Measurements from ENCODE around the gene BICD2. TPM values are rescaled to one million over a fixed set of nuclear protein-coding genes. Genes with fewer than 3 reads are reported as not detected.

Gene BICD2
- total RNA-seq, 4 donors from 2014 or later, result 135 to 201 (median 153) TPM

GRCh38 chr9:92666912-92667532 lies 97.6 kb downstream of the BICD2 start:
- H3K36me3 ChIP-seq, result peaks cover 9% of the 10 kb centered on the region
- H3K4me1 ChIP-seq, result peaks cover 72% of the 10 kb centered on the region
- no peaks in the 10 kb centered on the region for H3K27me3 ChIP-seq
- no peak for TF ChIP-seq POLR2A (IDR thresholded peaks at IDR 0.05)
- TF ChIP-seq, protein P1, sequence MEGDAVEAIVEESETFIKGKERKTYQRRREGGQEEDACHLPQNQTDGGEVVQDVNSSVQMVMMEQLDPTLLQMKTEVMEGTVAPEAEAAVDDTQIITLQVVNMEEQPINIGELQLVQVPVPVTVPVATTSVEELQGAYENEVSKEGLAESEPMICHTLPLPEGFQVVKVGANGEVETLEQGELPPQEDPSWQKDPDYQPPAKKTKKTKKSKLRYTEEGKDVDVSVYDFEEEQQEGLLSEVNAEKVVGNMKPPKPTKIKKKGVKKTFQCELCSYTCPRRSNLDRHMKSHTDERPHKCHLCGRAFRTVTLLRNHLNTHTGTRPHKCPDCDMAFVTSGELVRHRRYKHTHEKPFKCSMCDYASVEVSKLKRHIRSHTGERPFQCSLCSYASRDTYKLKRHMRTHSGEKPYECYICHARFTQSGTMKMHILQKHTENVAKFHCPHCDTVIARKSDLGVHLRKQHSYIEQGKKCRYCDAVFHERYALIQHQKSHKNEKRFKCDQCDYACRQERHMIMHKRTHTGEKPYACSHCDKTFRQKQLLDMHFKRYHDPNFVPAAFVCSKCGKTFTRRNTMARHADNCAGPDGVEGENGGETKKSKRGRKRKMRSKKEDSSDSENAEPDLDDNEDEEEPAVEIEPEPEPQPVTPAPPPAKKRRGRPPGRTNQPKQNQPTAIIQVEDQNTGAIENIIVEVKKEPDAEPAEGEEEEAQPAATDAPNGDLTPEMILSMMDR (IDR thresholded peaks at IDR 0.05), result no peak
- TF ChIP-seq POLR2AphosphoS5 (IDR thresholded peaks at IDR 0.05), result no peak
- no peak for TF ChIP-seq EP300 (IDR thresholded peaks at IDR 0.05)
- peak; percentile 26 to 43 for DNase-seq (ENCODE audit: low spot score in 2 of 2)
- no peak overlapping the region for H3K4me3 ChIP-seq
- peak overlapping the region; percentile 97 for H3K27ac ChIP-seq
- no peaks in the 10 kb centered on the region for H3K9me3 ChIP-seq
- 72% methylated on average over 8 of the region's 8 CpGs for WGBS

- Histone ChIP-seq H3K4me3 (peak overlapping the region; percentile 22), H3K4me1 (peaks cover 72% of the 10 kb centered on the region), H3K36me3 (peaks cover 9% of the 10 kb centered on the region), H3K27ac (peak overlapping the region; percentile 97), H3K9me3 (no peaks in the 10 kb centered on the region), H3K27me3 (no peaks in the 10 kb centered on the region)
- DNase-seq (ENCODE audit: low spot score in 2 of 2), result peak; percentile 61 to 74
- no peak for TF ChIP-seq POLR2A (IDR thresholded peaks at IDR 0.05)
- TF ChIP-seq, protein P1 (IDR thresholded peaks at IDR 0.05), result no peak
- TF ChIP-seq EP300 (IDR thresholded peaks at IDR 0.05), result no peak
- no peak for TF ChIP-seq POLR2AphosphoS5 (IDR thresholded peaks at IDR 0.05)
- WGBS, result 65% methylated on average over 6 of the region's 6 CpGs
Measured at GRCh38 chr9:92666236-92666635, 98.4 kb downstream of the BICD2 start.

- Histone ChIP-seq H3K9me3 (no peaks in the 10 kb centered on the region), H3K36me3 (peaks cover 9% of the 10 kb centered on the region), H3K4me1 (peaks cover 75% of the 10 kb centered on the region), H3K27me3 (no peaks in the 10 kb centered on the region), H3K4me3 (peak overlapping the region; percentile 22), H3K27ac (peak overlapping the region; percentile 97)
- TF ChIP-seq POLR2A (IDR thresholded peaks at IDR 0.05) (no peak), EP300 (IDR thresholded peaks at IDR 0.05) (no peak), POLR2AphosphoS5 (IDR thresholded peaks at IDR 0.05) (no peak)
- TF ChIP-seq, protein P1 (IDR thresholded peaks at IDR 0.05), result no peak
- WGBS, result 57% methylated on average over 3 of the region's 3 CpGs
- DNase-seq (ENCODE audit: low spot score in 2 of 2), result no peak
Measured at GRCh38 chr9:92665836-92666235, 98.8 kb downstream of the BICD2 start.

GRCh38 chr9:92664394-92665152 lies 100.1 kb downstream of the BICD2 start:
- Histone ChIP-seq H3K27ac (peak overlapping the region; percentile 97), H3K9me3 (no peaks in the 10 kb centered on the region), H3K4me3 (no peak overlapping the region), H3K4me1 (peaks cover 87% of the 10 kb centered on the region), H3K36me3 (peaks cover 9% of the 10 kb centered on the region), H3K27me3 (no peaks in the 10 kb centered on the region)
- 55% methylated on average over 7 of the region's 13 CpGs for WGBS
- TF ChIP-seq POLR2A (IDR thresholded peaks at IDR 0.05) (no peak), POLR2AphosphoS5 (IDR thresholded peaks at IDR 0.05) (no peak), EP300 (IDR thresholded peaks at IDR 0.05) (no peak)
- TF ChIP-seq, protein P1 (IDR thresholded peaks at IDR 0.05), result no peak
- DNase-seq (ENCODE audit: low spot score in 2 of 2), result peak in 1 of 2 donors; percentile 58

DNA sequence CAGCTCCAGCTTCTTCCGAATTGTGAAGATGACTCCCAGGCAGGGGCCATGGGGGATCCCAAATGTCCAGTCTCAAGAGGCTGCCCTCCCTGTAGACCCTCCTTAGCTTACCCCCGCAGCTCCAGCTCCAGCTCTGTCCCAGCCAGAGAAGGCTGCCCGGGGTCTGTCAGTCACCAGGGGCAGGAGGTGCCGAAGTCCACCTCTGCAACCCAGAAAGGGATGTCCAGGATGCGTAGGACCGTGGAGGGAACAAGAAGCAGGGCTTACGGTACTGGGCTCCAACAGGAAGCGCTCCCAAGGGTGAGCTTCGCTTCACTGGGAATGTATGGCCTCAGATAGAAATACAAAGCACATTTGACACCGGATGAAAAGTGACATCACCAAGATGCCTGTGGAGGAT lies 100.7 kb downstream of the BICD2 start:
- Histone ChIP-seq H3K36me3 (peaks cover 9% of the 10 kb centered on the region), H3K9me3 (no peaks in the 10 kb centered on the region), H3K27me3 (no peaks in the 10 kb centered on the region), H3K4me3 (no peak overlapping the region), H3K27ac (peak overlapping the region; percentile 97), H3K4me1 (peaks cover 86% of the 10 kb centered on the region)
- WGBS, result 85% methylated on average over 9 of the region's 10 CpGs
- TF ChIP-seq, protein P1 (IDR thresholded peaks at IDR 0.05), result no peak
- TF ChIP-seq POLR2AphosphoS5 (IDR thresholded peaks at IDR 0.05), result no peak
- no peak for TF ChIP-seq POLR2A (IDR thresholded peaks at IDR 0.05)
- TF ChIP-seq EP300 (IDR thresholded peaks at IDR 0.05), result no peak
- peak in 1 of 2 donors; percentile 63 for DNase-seq (ENCODE audit: low spot score in 2 of 2)

Measured in suprapubic skin (tissue), 4 donors.